HCT116 (cell line): ENCODE results near the gene SGSH. TPM values are rescaled to one million over a fixed set of nuclear protein-coding genes. Genes with fewer than 3 reads are reported as not detected.

Experiments
- ATAC-seq: fragments of 200-7000 bp; cut with Tn5 transposase; 2 replicates; pipeline ENCODE4 v1.9.1; 2020; ENCODE audit warnings: mild to moderate bottlenecking, moderate library complexity
- BruUV-seq: library from RNA; stranded (reverse); fragments of 400-500 nt; replicated peaks from 2 replicates; lab custom pipeline; 2021; lab: Mats Ljungman, UMichigan
- CTCF ChIA-PET: fragments of 300-600 bp; sonication (Branson Sonifier 250); formaldehyde crosslinking; loops from one replicate; lab custom pipeline; 2021; ENCODE audit warnings: antibody characterized with exemption; lab: Charles Lee
- POLR2A ChIA-PET: fragments of 300-600, 350-600 bp; sonication (Branson Sonifier 250); formaldehyde crosslinking; loops from one replicate; lab custom pipeline; 2021; ENCODE audit warnings: antibody characterized with exemption; lab: Charles Lee
- RAD21 ChIA-PET, 2 experiments: fragments of 300-600 bp; sonication (Branson Sonifier 250); formaldehyde crosslinking; loops; one replicate each; lab custom pipeline; 2023; ENCODE audit warnings: low total read pairs in 2 of 2; ENCODE audit not compliant: uncharacterized antibody in 2 of 2, unreplicated experiment in 2 of 2, low non-redundant PET in 1 of 2; lab: Charles Lee
- DNase-seq: peaks from one replicate; pipeline ENCODE4 v3.0.0-alpha.2; 2010; ENCODE audit warnings: low read depth, low spot score
- H2AFZ ChIP-seq: fragments of 200-600 bp; shearing (Covaris generic), sonication (generic); 2 replicates; pipeline ENCODE4 v1.6.1; 2017; ENCODE audit warnings: low read depth, mixed run types, mixed read lengths, antibody characterized with exemption, low read length; ENCODE audit not compliant: poor library complexity, severe bottlenecking
- H3K27ac ChIP-seq: 2 replicates; pipeline ENCODE4 v1.5.1; 2012; ENCODE audit warnings: low read depth, low read length
- H3K27me3 ChIP-seq: fragments of 200-600 bp; sonication (generic); 2 replicates; pipeline ENCODE4 v1.6.1; 2016; ENCODE audit warnings: mixed run types, low read length, mixed read lengths; ENCODE audit not compliant: insufficient read depth
- H3K36me3 ChIP-seq, 2 experiments: fragments of 200-500 bp in 1 of 2; fragments of 200-600 bp in 1 of 2; sonication (Bioruptor generic) in 1 of 2; sonication (generic) in 1 of 2; 2 replicates each; pipeline versions ENCODE4 v1.5.1 to v1.6.1; 2014 to 2016; ENCODE audit warnings: low read length in 2 of 2, inconsistent platforms in 1 of 2, mixed read lengths in 1 of 2, mixed run types in 1 of 2; ENCODE audit not compliant: insufficient read depth in 2 of 2, control insufficient read depth in 1 of 2
- H3K4me1 ChIP-seq, 2 experiments: fragments of 200-600 bp in 1 of 2; sonication (generic) in 1 of 2; 2 replicates each; pipeline versions ENCODE4 v1.5.1 to v1.6.1; 2012 to 2017; ENCODE audit warnings: low read length in 2 of 2, inconsistent platforms in 1 of 2, mild to moderate bottlenecking in 1 of 2, mixed read lengths in 1 of 2, mixed run types in 1 of 2, moderate library complexity in 1 of 2; ENCODE audit not compliant: insufficient read depth in 2 of 2, control insufficient read depth in 1 of 2
- H3K4me2 ChIP-seq: fragments of 200-600 bp; sonication (generic); 2 replicates; pipeline ENCODE4 v1.6.1; 2017; ENCODE audit warnings: mixed run types, low read length, mixed read lengths
- H3K4me3 ChIP-seq, 2 experiments: fragments of 200-600 bp in 1 of 2; sonication (generic) in 1 of 2; replicated peaks in 1 of 2; 2 replicates each; pipeline ENCODE4 v1.5.1; 2011 to 2016; ENCODE audit warnings: low read length in 2 of 2, control low read depth in 1 of 2, low read depth in 1 of 2, mild to moderate bottlenecking in 1 of 2, mixed read lengths in 1 of 2, mixed run types in 1 of 2
- H3K79me2 ChIP-seq: fragments of 200-600 bp; sonication (generic); 2 replicates; pipeline ENCODE4 v1.6.1; 2017; ENCODE audit warnings: mild to moderate bottlenecking, mixed run types, low read length, moderate library complexity, mixed read lengths; ENCODE audit not compliant: insufficient read depth
- H3K9ac ChIP-seq: fragments of 200-600 bp; sonication (generic); 2 replicates; pipeline ENCODE4 v1.6.1; 2016; ENCODE audit warnings: low read length, mixed read lengths
- H3K9me2 ChIP-seq: fragments of 200-600 bp; sonication (generic), shearing (Covaris generic); 2 replicates; pipeline ENCODE4 v1.6.1; 2017; ENCODE audit warnings: mixed run types, mild to moderate bottlenecking, moderate library complexity; ENCODE audit not compliant: insufficient read depth
- H3K9me3 ChIP-seq, 2 experiments: fragments of 200-500 bp in 1 of 2; fragments of 200-600 bp in 1 of 2; sonication (Bioruptor generic) in 1 of 2; sonication (generic) in 1 of 2; 2 replicates each; pipeline ENCODE4 v1.6.1; 2014 to 2017; ENCODE audit warnings: low read length in 2 of 2, mixed read lengths in 2 of 2, inconsistent platforms in 1 of 2, low read depth in 1 of 2, mild to moderate bottlenecking in 1 of 2, mixed run types in 1 of 2, moderate library complexity in 1 of 2; ENCODE audit not compliant: control insufficient read depth in 1 of 2, insufficient read depth in 1 of 2
- H4K20me1 ChIP-seq: fragments of 200-600 bp; sonication (generic), shearing (Covaris generic); 2 replicates; pipeline ENCODE4 v1.6.1; 2017; ENCODE audit warnings: mixed run types, mild to moderate bottlenecking, moderate library complexity; ENCODE audit not compliant: insufficient read depth
- CBX3 ChIP-seq: IDR thresholded peaks from 2 replicates; pipeline ENCODE4 v1.6.1; 2012; ENCODE audit warnings: low read depth
- CTCF ChIP-seq, 3 experiments: fragments of 200-600 bp in 1 of 3; sonication (generic) in 1 of 3; IDR thresholded peaks in 2 of 3; conservative IDR thresholded peaks in 1 of 3; 2 replicates each; pipeline ENCODE4 v1.5.1; 2012 to 2017; ENCODE audit warnings: low read depth in 2 of 3, low read length in 2 of 3, antibody characterized with exemption in 1 of 3, borderline replicate concordance in 1 of 3, control low read depth in 1 of 3, mild to moderate bottlenecking in 1 of 3, mixed read lengths in 1 of 3, mixed run types in 1 of 3, moderate library complexity in 1 of 3; ENCODE audit not compliant: insufficient read depth in 1 of 3
- EZH2phosphoT487 ChIP-seq: fragments of 200-600 bp; IDR thresholded peaks from 2 replicates; pipeline ENCODE4 v1.6.1; 2018; ENCODE audit warnings: antibody characterized with exemption, borderline replicate concordance
- FOSL1 ChIP-seq: IDR thresholded peaks from 2 replicates; pipeline ENCODE4 v1.6.1; 2012; ENCODE audit warnings: low read depth
- JUND ChIP-seq: IDR thresholded peaks from 2 replicates; pipeline ENCODE4 v1.6.1; 2012
- MAX ChIP-seq: IDR thresholded peaks from 2 replicates; pipeline ENCODE4 v1.6.1; 2012
- POLR2A ChIP-seq: IDR thresholded peaks from 2 replicates; pipeline ENCODE4 v1.7.0; 2011; ENCODE audit warnings: borderline replicate concordance; ENCODE audit not compliant: insufficient read depth, insufficient read length; ENCODE audit errors: extremely low read depth
- POLR2AphosphoS5 ChIP-seq: IDR thresholded peaks from 2 replicates; pipeline ENCODE4 v1.6.1; 2011; ENCODE audit warnings: mild to moderate bottlenecking, low read depth, low read length, moderate library complexity
- RAD21 ChIP-seq: IDR thresholded peaks from 2 replicates; pipeline ENCODE4 v1.6.1; 2012; ENCODE audit warnings: low read depth, mild to moderate bottlenecking
- REST ChIP-seq: IDR thresholded peaks from 2 replicates; pipeline ENCODE4 v1.6.1; 2012; ENCODE audit warnings: low read depth
- SIN3A ChIP-seq: IDR thresholded peaks from 2 replicates; pipeline ENCODE4 v1.6.1; 2012; ENCODE audit warnings: low read depth
- SP1 ChIP-seq: IDR thresholded peaks from 2 replicates; pipeline ENCODE4 v1.6.1; 2012; ENCODE audit warnings: low read depth
- SRF ChIP-seq: IDR thresholded peaks from 2 replicates; pipeline ENCODE4 v1.6.1; 2012; ENCODE audit warnings: low read depth
- TCF7L2 ChIP-seq: IDR thresholded peaks from 2 replicates; pipeline ENCODE4 v1.7.0; 2011; ENCODE audit warnings: borderline replicate concordance, inconsistent platforms; ENCODE audit not compliant: insufficient read depth, insufficient read length; ENCODE audit errors: extremely low read depth
- YY1 ChIP-seq: IDR thresholded peaks from 2 replicates; pipeline ENCODE4 v1.6.1; 2011; ENCODE audit warnings: low read length, low read depth, moderate library complexity, mild to moderate bottlenecking; ENCODE audit not compliant: insufficient replicate concordance; ENCODE audit errors: extremely low read depth
- ZBTB33 ChIP-seq: IDR thresholded peaks from 2 replicates; pipeline ENCODE4 v1.6.1; 2011; ENCODE audit warnings: mild to moderate bottlenecking, low read length, moderate library complexity; ENCODE audit not compliant: insufficient replicate concordance; ENCODE audit errors: extremely low read depth
- ZFX ChIP-seq: fragments of 450-650 bp; IDR thresholded peaks from 2 replicates; pipeline ENCODE4 v1.6.1; 2017
- ZNF274 ChIP-seq: fragments of 200-500 bp; sonication (Bioruptor generic); IDR thresholded peaks from 2 replicates; pipeline ENCODE4 v1.6.1; 2014; ENCODE audit warnings: mild to moderate bottlenecking, low read depth, low read length, inconsistent platforms
- intact Hi-C: fragments of 100-400 bp; cut with micrococcal nuclease; formaldehyde crosslinking; loops from 2 replicates; pipeline ENCODE4 v1.10.0; 2022
- total RNA-seq: library from RNA; stranded (reverse); gene quantifications from one replicate; pipeline ENCODE4 v1.2.1, GENCODE V29; 2021; ENCODE audit not compliant: unreplicated experiment

Gene SGSH
- total RNA-seq, 1 experiment from 2014 or later: 34.4 TPM

GRCh38 chr17:80187090-80187489, 33.0 kb downstream of the SGSH start:
- Histone ChIP-seq H3K4me2 (0 out of 2 replicates have a peak overlapping the region, but pooled peaks have one; percentile 21), H2AFZ (no peak overlapping the region), H3K9ac (no peak overlapping the region), H3K4me1 (peaks cover 0 to 16% of the 10 kb centered on the region in 2 experiments; a peak in 1 of 4 replicates), H3K27me3 (no peaks in the 10 kb centered on the region), H3K36me3 (no peaks in the 10 kb centered on the region), H3K9me2 (no peaks in the 10 kb centered on the region), H4K20me1 (no peaks in the 10 kb centered on the region), H3K79me2 (no peaks in the 10 kb centered on the region), H3K27ac (no peak overlapping the region), H3K9me3 (no peaks in the 10 kb centered on the region), H3K4me3 (no peak overlapping the region)
- TF ChIP-seq SIN3A (no peak), REST (no peak), CTCF (IDR thresholded peaks at IDR 0.05 in 2 of 3, conservative IDR thresholded peaks at IDR 0.05 in 1 of 3; ENCODE audit: borderline replicate concordance in 1 of 3, insufficient read depth in 1 of 3, low read depth in 2 of 3, low read length in 2 of 3) (no peak), CBX3 (no peak), RAD21 (no peak), POLR2A (no peak), EZH2phosphoT487 (no peak), FOSL1 (no peak), TCF7L2 (no peak), JUND (no peak), MAX (no peak), ZNF274 (no peak), YY1 (no peak), SP1 (no peak), SRF (no peak), ZBTB33 (no peak), POLR2AphosphoS5 (no peak), ZFX (no peak)
- BruUV-seq: no TSS peak
- ChIA-PET RAD21 (no interaction called here), CTCF (no interaction called here), POLR2A (no interaction called here)
- DNase-seq (no peak), ATAC-seq (no peak)
- intact Hi-C loops: no loop called here
